GM19467 (cell line): ENCODE data around the gene FOXQ1.
"Not testable (repeated sequence)": the region's sequence is repeated elsewhere in the genome, so short reads cannot be mapped to it uniquely, and the experiment has no call there.

ENCODE experiments used
- ATAC-seq: cut with Tn5 transposase; IDR thresholded peaks from one replicate; pipeline ENCODE4 v1.9.1; 2021; ENCODE audit warnings: mild to moderate bottlenecking, moderate library complexity; ENCODE audit not compliant: unreplicated experiment

The FOXQ1 gene

GRCh38 chr6:1361717-1362116 is 49.8 kb downstream of the FOXQ1 start:
- ATAC-seq: not testable (repeated sequence)

GRCh38 chr6:1362643-1363042 is 50.7 kb downstream of the FOXQ1 start:
- no peak for ATAC-seq

GRCh38 chr6:1363298-1363697 is 51.4 kb downstream of the FOXQ1 start:
- ATAC-seq: no peak

DNA sequence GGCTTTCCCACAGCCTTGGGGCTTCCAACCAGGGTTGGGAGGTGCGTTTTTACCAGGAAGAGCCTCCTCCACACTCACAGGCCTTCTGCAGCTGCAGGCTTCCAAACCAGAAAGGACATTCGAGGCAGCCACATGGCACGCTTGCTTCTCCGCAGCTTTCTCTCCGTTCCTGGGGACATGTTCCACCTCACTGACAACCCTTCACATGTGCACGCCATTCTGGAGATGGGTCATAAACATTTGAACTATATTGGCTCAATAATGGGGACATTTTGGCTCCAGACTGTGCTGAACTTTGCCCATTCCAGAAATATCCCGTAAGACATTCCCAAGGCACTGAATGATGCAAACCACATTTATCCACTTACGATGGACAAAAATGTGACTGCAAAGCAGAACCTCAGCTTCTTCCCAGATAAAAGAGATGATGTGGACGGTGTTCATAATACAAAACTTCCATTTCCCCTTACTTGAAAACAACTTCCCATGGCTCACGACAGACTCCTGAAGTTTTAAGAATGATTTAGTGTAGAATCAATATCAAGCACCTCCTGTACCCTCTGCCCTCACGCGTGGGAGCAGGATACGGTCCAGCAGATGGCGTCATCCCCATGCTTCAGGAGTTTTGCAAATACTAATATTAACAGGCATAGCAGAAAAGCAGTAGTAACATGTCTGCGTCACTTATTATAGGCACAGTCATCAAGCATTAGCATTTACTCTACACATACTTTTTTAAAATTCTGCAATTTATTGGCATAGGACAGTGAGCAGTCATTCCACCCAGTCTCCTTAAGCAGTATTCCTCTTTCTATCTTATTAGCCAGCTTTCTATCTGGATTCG is 52.1 kb downstream of the FOXQ1 start:
- no peak for ATAC-seq
